Liver (tissue), 2 donors: ENCODE results near the gene HHLA2.

Experiments
- CTCF ChIP-seq: fragments of 150-350 bp; IDR thresholded peaks from 2 replicates; pipeline ENCODE4 v1.5.1; 2017; ENCODE audit warnings: improper control_type of control experiment, low read depth, low read length; ENCODE audit not compliant: missing input control
- ZBTB33 ChIP-seq: IDR thresholded peaks from 2 replicates; pipeline ENCODE4 v1.6.1; 2016; ENCODE audit warnings: antibody characterized with exemption
- donor health status: healthy.

GRCh38 chr3:108383306-108383705, 87.0 kb downstream of the HHLA2 start:
- TF ChIP-seq CTCF (no peak), ZBTB33 (no peak)
